Retinal pigment epithelial cell (primary cell): ENCODE measurements around the gene ZNF366.

Source experiments
- DNase-seq: peaks from one replicate; pipeline ENCODE4 v3.0.0-alpha.2; 2010; ENCODE audit warnings: low read depth
- H3K4me3 ChIP-seq: 2 replicates; pipeline ENCODE4 v1.5.1; 2011; ENCODE audit warnings: mild to moderate bottlenecking, low read length, control low read depth, moderate library complexity
- CTCF ChIP-seq: conservative IDR thresholded peaks from 2 replicates; pipeline ENCODE4 v1.5.1; 2011; ENCODE audit warnings: low read depth, low read length, control low read depth, inconsistent platforms

Gene ZNF366

GRCh38 chr5:72543811-72544210, 36.6 kb upstream of the ZNF366 start:
- TF ChIP-seq CTCF = no peak
- DNase-seq = no peak
- H3K4me3 ChIP-seq = no peak overlapping the region

- TF ChIP-seq CTCF = no peak
- no peak overlapping the region for H3K4me3 ChIP-seq
- DNase-seq = no peak
These were observed 36.2 kb upstream of the ZNF366 start for GRCh38 chr5:72543365-72543764.

GRCh38 chr5:72542695-72543094, 35.5 kb upstream of the ZNF366 start:
- DNase-seq = no peak
- no peak for TF ChIP-seq CTCF

GRCh38 chr5:72541501-72542225, 34.5 kb upstream of the ZNF366 start:
- no peak for DNase-seq
- no peak overlapping the region for H3K4me3 ChIP-seq
- no peak for TF ChIP-seq CTCF

More at GRCh38 chr5:72542695-72543094, 35.5 kb upstream of the ZNF366 start:
- no peak overlapping the region for H3K4me3 ChIP-seq

- no peak for DNase-seq
- no peak overlapping the region for H3K4me3 ChIP-seq
- no peak for TF ChIP-seq CTCF
These were observed 33.7 kb upstream of the ZNF366 start for GRCh38 chr5:72540759-72541438.

- no peak for DNase-seq
These were observed 32.5 kb upstream of the ZNF366 start for GRCh38 chr5:72539726-72540125.

More at GRCh38 chr5:72539726-72540125, 32.5 kb upstream of the ZNF366 start:
- TF ChIP-seq CTCF = no peak
- no peak overlapping the region for H3K4me3 ChIP-seq
